OCI-LY7 (cell line): ENCODE results near the gene VAV1. TPM values are rescaled to one million over a fixed set of nuclear protein-coding genes. Genes with fewer than 3 reads are reported as not detected.

Experiments used
- BruUV-seq: library from RNA; stranded (reverse); fragments of 400-500 nt; replicated peaks from 2 replicates; lab custom pipeline; 2021; lab: Mats Ljungman, UMichigan
- CTCF ChIA-PET: fragments of 300-600 bp; sonication (Branson Sonifier 250); formaldehyde crosslinking; loops from one replicate; lab custom pipeline; 2022; ENCODE audit warnings: antibody characterized with exemption; ENCODE audit not compliant: unreplicated experiment; lab: Charles Lee
- POLR2A ChIA-PET: fragments of 300-600 bp; sonication (Branson Sonifier 250); formaldehyde crosslinking; loops from one replicate; lab custom pipeline; 2022; ENCODE audit warnings: antibody characterized with exemption; lab: Charles Lee
- DNase-seq: peaks from one replicate; pipeline ENCODE4 v3.0.0-alpha.2; 2015; ENCODE audit warnings: low spot score
- H2AFZ ChIP-seq: fragments of 200-600 bp; sonication (generic), shearing (Covaris generic); 2 replicates; pipeline ENCODE4 v1.6.1; 2014; ENCODE audit warnings: mild to moderate bottlenecking, antibody characterized with exemption, low read length, moderate library complexity
- H3K27ac ChIP-seq: fragments of 200-600 bp; sonication (generic); 2 replicates; pipeline ENCODE4 v1.5.1; 2014; ENCODE audit warnings: mixed run types, low read depth, mild to moderate bottlenecking, moderate library complexity, low read length, inconsistent platforms; ENCODE audit not compliant: poor library complexity, severe bottlenecking
- H3K36me3 ChIP-seq: fragments of 200-600 bp; sonication (generic); 2 replicates; pipeline ENCODE4 v1.6.1; 2014; ENCODE audit warnings: mild to moderate bottlenecking, antibody characterized with exemption, low read length, moderate library complexity, mixed read lengths; ENCODE audit not compliant: insufficient read depth
- H3K4me1 ChIP-seq: fragments of 200-600 bp; sonication (generic); 2 replicates; pipeline ENCODE4 v1.5.1; 2014; ENCODE audit warnings: mild to moderate bottlenecking, low read length; ENCODE audit not compliant: insufficient read depth, poor library complexity, severe bottlenecking
- H3K4me2 ChIP-seq: fragments of 200-600 bp; sonication (generic); 2 replicates; pipeline ENCODE4 v1.6.1; 2014; ENCODE audit warnings: mild to moderate bottlenecking, low read length
- H3K4me3 ChIP-seq: fragments of 200-600 bp; sonication (generic); 2 replicates; pipeline ENCODE4 v1.5.1; 2014; ENCODE audit warnings: mild to moderate bottlenecking, low read depth, low read length; ENCODE audit not compliant: poor library complexity, severe bottlenecking
- H3K79me2 ChIP-seq: fragments of 200-600 bp; sonication (generic); 2 replicates; pipeline ENCODE4 v1.6.1; 2016; ENCODE audit warnings: low read depth, mild to moderate bottlenecking, low read length, moderate library complexity, mixed read lengths; ENCODE audit not compliant: insufficient read depth
- H3K9me2 ChIP-seq: fragments of 200-600 bp; sonication (generic); 2 replicates; pipeline ENCODE4 v1.6.1; 2016; ENCODE audit warnings: mild to moderate bottlenecking, low read length, mixed read lengths; ENCODE audit not compliant: insufficient read depth
- H3K9me3 ChIP-seq: fragments of 200-600 bp; sonication (generic); 2 replicates; pipeline ENCODE4 v1.6.1; 2014; ENCODE audit warnings: mild to moderate bottlenecking, mixed run types, low read length, mixed read lengths
- H4K20me1 ChIP-seq: fragments of 200-600 bp; sonication (generic); 2 replicates; pipeline ENCODE4 v1.6.1; 2014; ENCODE audit warnings: mild to moderate bottlenecking, antibody characterized with exemption, low read length, moderate library complexity, mixed read lengths; ENCODE audit not compliant: insufficient read depth
- EZH2phosphoT487 ChIP-seq: fragments of 200-600 bp; sonication (generic); IDR thresholded peaks from 2 replicates; pipeline ENCODE4 v1.6.1; 2018; ENCODE audit warnings: low read depth, borderline replicate concordance, mild to moderate bottlenecking, mixed run types, antibody characterized with exemption, low read length, moderate library complexity, mixed read lengths
- intact Hi-C: fragments of 100-400 bp; cut with micrococcal nuclease; formaldehyde crosslinking; loops from one replicate; pipeline ENCODE4 v1.10.0; 2022; ENCODE audit not compliant: unreplicated experiment
- total RNA-seq, 2 experiments: library from RNA; depleted of rRNA in 1 of 2; stranded (reverse); fragments of >200 nt in 1 of 2; shearing (Covaris generic) in 1 of 2; gene quantifications; 2 replicates each; pipeline ENCODE4 v1.2.3, GENCODE V29; 2014 to 2022
- TF ChIP-seq, protein P1 (sequence below): fragments of 200-600 bp; sonication (generic); conservative IDR thresholded peaks from 2 replicates; pipeline ENCODE4 v1.5.1; 2014; ENCODE audit warnings: mild to moderate bottlenecking, antibody characterized with exemption, low read length, moderate library complexity, mixed read lengths

Gene VAV1
- total RNA-seq, 2 experiments from 2014 or later = 90.7 to 107 TPM

DNA sequence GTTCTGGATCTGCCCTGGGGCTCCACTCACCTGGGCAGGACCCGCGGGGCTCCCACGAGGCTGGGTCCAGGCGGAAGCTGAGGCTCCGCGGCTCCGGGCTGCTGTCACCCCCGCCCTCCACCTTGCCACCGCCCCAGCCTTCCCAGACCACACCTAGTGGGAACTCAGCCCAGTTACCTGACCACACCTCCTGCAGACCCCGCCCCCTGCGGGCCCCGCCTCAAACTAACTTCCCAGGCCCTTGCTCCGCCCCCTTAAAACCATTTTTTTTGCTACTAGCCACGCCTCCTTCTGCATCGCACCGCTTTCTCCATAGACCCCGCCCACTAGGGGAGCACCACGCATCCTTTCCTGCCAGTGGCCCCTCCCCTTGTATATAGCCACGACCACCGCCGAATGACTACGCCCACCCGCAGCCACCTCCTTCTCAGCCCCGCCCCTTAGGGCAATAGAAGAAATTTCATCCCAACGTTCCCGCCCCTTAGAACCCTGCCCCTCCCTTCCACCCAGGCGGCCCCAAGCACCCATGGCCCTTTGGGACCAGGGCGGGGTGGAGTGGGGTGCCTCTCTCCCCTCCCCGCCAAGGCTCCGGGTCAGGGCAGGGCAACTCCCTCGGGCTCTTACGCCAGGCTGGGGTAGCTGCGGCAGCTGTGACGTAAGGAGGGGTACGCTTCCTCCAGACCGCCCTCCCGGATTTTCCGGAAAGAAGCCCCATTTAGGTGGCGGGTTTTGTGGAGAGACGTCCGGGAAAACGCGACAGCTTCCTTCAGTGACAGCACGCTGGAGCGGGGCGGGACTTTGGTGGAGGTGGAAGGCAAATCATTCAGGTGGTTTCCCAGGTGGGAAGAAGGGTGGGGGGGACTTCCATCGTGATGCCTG, 4.9 kb upstream of the VAV1 start, which contains the start of gene SH2D3A:
Gene SH2D3A (minus strand): TSS at position 79 of the 879 bp plus-strand sequence. CDS start 3,687 bp downstream, outside the sequence.
- POLR2A ChIA-PET = interaction anchor here (1.3 kb wide), 1 partner anchor 35 kb away, joined by 3 read pairs; no protein-coding TSS in a partner anchor
- CTCF ChIA-PET = interaction anchor here (0.8 kb wide), 1 partner anchor 36 kb away, joined by 3 read pairs; no protein-coding TSS in a partner anchor
- DNase-seq = peak; percentile 99
- no TSS peak for BruUV-seq
- no peaks in the 10 kb centered on the region for H4K20me1 ChIP-seq
- H2AFZ ChIP-seq = peak within 1 kb of the TSS; percentile 76
- H3K36me3 ChIP-seq = no peaks in the 10 kb centered on the region
- intact Hi-C loops = loop anchor here (1.0 kb wide), 1 partner anchor 29 kb away; no protein-coding TSS in a partner anchor
- no peaks in the 10 kb centered on the region for H3K9me3 ChIP-seq
- TF ChIP-seq, protein P1, sequence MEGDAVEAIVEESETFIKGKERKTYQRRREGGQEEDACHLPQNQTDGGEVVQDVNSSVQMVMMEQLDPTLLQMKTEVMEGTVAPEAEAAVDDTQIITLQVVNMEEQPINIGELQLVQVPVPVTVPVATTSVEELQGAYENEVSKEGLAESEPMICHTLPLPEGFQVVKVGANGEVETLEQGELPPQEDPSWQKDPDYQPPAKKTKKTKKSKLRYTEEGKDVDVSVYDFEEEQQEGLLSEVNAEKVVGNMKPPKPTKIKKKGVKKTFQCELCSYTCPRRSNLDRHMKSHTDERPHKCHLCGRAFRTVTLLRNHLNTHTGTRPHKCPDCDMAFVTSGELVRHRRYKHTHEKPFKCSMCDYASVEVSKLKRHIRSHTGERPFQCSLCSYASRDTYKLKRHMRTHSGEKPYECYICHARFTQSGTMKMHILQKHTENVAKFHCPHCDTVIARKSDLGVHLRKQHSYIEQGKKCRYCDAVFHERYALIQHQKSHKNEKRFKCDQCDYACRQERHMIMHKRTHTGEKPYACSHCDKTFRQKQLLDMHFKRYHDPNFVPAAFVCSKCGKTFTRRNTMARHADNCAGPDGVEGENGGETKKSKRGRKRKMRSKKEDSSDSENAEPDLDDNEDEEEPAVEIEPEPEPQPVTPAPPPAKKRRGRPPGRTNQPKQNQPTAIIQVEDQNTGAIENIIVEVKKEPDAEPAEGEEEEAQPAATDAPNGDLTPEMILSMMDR = no peak
- TF ChIP-seq EZH2phosphoT487 = no peak
- H3K27ac ChIP-seq = peak within 1 kb of the TSS; percentile 47
- no peaks in the 10 kb centered on the region for H3K79me2 ChIP-seq
- peak within 1 kb of the TSS; percentile 75 for H3K4me3 ChIP-seq
- H3K4me2 ChIP-seq = peak within 1 kb of the TSS; percentile 84
- H3K9me2 ChIP-seq = no peaks in the 10 kb centered on the region
- peaks cover 32% of the 10 kb centered on the region for H3K4me1 ChIP-seq

DNA sequence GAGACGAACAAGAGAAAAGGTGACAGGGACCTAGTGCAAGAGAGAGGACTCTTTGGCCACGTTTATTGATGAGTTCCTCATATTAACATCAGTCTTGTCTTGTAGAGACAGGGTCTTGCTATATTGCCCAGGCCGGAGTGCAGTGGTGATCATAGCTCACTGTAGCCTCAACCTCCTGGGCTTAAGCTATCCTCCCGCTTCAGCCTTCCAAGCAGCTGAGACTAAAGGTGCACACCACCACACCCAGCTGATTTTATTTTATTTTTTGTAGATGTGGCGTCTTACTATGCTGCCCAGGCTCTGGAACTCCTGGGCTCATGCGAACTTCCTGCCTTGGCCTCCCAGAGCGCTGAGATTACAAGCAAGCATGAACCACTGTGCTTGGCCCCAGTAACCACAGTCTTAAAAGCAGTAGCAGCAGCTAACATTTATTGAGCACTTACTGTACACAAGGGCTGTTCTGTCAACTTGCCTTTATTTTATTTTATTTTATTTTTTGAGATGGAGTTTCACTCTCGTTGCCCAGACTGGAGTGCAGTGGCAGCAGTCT, 4.2 kb upstream of the VAV1 start:
- peak overlapping the region; percentile 75 for H3K4me3 ChIP-seq
- H3K4me2 ChIP-seq = peak overlapping the region; percentile 84
- no peaks in the 10 kb centered on the region for H3K9me2 ChIP-seq
- H3K36me3 ChIP-seq = no peaks in the 10 kb centered on the region
- no peak for TF ChIP-seq EZH2phosphoT487
- TF ChIP-seq, protein P1 = no peak
- H4K20me1 ChIP-seq = no peaks in the 10 kb centered on the region
- intact Hi-C loops = no loop called here
- ChIA-PET CTCF (no interaction called here), POLR2A (interaction anchor here (1.3 kb wide), 1 partner anchor 34 kb away, joined by 3 read pairs; no protein-coding TSS in a partner anchor)
- no TSS peak for BruUV-seq
- peak overlapping the region; percentile 76; the same call in 1 of the 2 replicates for H2AFZ ChIP-seq
- no peak for DNase-seq
- peaks cover 32% of the 10 kb centered on the region for H3K4me1 ChIP-seq
- peaks cover 6% of the 10 kb centered on the region; the same call in 1 of the 2 replicates for H3K79me2 ChIP-seq
- H3K9me3 ChIP-seq = no peaks in the 10 kb centered on the region
- H3K27ac ChIP-seq = peak overlapping the region; percentile 27
